ENCODE results near the gene USP20. TPM values are rescaled to one million over a fixed set of nuclear protein-coding genes. Genes with fewer than 3 reads are reported as not detected.

The USP20 gene
- total RNA-seq, 6 experiments from 2014 or later = 24.1 to 35.4 (median 26.2) TPM

DNA sequence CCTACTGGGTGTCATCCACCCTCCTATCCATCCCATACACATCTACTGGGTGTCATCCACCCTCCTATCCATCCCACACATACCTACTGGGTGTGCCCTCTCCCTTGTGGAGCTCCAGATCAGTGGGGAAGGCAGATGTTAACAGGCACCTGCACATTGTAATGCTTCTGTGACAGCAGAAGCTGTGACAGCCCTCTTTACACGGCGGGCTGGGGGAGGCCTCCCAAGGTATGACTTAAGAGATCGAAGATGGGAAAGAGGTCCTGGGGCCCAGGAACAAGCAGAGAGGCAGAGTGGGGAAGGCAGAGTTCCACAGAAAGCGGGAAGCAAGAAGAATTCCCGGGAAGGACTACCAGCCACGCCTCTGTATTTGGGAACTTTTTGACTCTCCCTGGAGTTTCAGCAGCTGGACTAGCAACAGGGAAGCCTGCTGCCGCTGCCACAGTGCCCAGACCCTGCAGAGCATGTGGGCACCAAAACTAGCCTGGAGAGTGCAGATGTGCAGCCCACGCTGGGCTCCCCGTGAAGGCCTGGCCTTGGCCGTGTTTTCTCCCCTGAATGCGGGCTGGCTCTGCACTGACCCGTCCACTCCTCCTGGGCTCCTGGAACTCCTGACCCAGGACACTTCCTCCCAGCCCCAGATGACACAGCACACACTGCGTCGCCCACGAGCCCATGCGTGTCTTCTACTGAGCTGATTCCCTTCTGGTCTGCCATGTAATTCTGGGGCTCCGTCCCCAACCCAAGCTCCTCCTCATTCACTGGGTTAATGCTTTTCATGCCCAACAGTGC is 20.6 kb upstream of the USP20 start:
- H3K27me3 Mint-ChIP-seq (ENCODE audit: insufficient read depth) = peaks cover 7% of the 10 kb centered on the region
- peaks cover 35% of the 10 kb centered on the region; the same call in 1 of the 2 replicates for H3K36me3 Mint-ChIP-seq (ENCODE audit: low read depth)
- TF ChIP-seq, protein P1, sequence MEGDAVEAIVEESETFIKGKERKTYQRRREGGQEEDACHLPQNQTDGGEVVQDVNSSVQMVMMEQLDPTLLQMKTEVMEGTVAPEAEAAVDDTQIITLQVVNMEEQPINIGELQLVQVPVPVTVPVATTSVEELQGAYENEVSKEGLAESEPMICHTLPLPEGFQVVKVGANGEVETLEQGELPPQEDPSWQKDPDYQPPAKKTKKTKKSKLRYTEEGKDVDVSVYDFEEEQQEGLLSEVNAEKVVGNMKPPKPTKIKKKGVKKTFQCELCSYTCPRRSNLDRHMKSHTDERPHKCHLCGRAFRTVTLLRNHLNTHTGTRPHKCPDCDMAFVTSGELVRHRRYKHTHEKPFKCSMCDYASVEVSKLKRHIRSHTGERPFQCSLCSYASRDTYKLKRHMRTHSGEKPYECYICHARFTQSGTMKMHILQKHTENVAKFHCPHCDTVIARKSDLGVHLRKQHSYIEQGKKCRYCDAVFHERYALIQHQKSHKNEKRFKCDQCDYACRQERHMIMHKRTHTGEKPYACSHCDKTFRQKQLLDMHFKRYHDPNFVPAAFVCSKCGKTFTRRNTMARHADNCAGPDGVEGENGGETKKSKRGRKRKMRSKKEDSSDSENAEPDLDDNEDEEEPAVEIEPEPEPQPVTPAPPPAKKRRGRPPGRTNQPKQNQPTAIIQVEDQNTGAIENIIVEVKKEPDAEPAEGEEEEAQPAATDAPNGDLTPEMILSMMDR (IDR thresholded peaks at IDR 0.05) = no peak
- H3K27ac Mint-ChIP-seq = no peak overlapping the region
- H3K9me3 Mint-ChIP-seq = no peaks in the 10 kb centered on the region
- H3K4me3 Mint-ChIP-seq = no peak overlapping the region
- H3K4me1 Mint-ChIP-seq (ENCODE audit: low read depth) = no peaks in the 10 kb centered on the region
- DNase-seq = no peak

DNA sequence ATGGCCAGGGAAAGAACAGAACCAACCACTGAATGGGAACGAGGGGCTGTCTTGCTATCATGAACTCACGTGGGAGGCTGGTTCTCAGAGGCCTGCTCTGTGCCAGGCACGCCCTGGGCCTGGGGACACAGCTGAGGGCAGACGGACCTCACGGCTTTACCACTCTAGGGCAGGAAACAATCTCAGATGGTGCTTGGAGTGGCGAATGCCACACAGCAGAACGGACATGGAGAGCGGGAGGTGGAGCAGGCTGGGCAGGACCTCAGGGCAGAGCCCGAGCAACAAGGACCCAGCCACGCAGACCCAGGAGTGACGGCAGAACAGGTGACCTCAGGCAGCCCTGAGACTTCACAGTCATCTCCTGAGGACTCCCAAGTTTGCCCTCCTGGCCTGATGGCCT is 20.0 kb upstream of the USP20 start:
- TF ChIP-seq, protein P1 (IDR thresholded peaks at IDR 0.05) = no peak
- DNase-seq = no peak
- peaks cover 30% of the 10 kb centered on the region; the same call in 1 of the 2 replicates for H3K36me3 Mint-ChIP-seq (ENCODE audit: low read depth)
- H3K4me3 Mint-ChIP-seq = no peak overlapping the region
- H3K9me3 Mint-ChIP-seq = no peaks in the 10 kb centered on the region
- no peak overlapping the region for H3K27ac Mint-ChIP-seq
- peaks cover 7% of the 10 kb centered on the region for H3K27me3 Mint-ChIP-seq (ENCODE audit: insufficient read depth)
- no peaks in the 10 kb centered on the region for H3K4me1 Mint-ChIP-seq (ENCODE audit: low read depth)

DNA sequence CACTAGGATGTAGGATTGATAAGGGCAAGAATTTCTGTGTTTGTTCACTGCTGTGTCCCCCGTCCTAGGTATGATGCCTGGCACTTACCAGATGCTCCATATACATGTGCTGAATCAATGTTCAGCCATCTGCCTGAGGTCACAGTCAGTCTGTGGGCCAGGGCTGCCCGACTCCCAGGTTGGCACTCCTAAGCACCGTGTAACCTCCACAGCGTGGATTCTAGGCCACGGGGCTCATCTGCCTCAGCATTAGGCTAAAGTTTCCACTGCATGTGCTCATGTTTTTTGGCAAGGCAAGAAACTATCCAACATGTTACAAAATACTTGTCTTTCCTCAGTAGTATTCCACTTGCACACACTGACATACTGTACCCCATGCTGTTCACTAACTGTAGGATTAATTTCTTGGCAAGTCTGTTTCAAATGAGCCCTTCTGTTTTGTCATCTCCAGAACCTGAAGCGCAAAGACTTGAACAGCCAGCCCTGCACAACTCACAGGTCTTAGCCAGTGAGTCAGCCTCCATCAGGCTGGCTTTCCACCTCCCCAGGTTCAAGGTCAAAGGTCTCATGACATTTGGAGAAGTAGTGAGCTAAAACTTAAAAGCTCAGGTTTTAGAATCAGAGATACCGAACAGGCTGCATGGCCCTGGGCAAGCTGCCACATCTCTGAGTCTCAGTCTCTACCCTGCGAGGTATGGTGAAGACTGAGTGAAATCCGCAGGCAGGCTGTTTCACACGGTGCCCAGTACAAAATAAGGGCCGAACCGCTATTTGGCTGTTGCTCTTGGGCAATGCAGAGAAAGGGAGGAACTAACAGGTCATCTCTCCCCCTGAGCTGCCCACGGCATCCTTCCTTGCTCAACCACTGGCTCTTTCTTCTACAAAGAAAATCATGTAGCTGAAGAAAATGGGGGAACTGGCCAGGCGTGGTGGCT is 18.5 kb upstream of the USP20 start:
- peaks cover 7% of the 10 kb centered on the region for H3K27me3 Mint-ChIP-seq (ENCODE audit: insufficient read depth)
- no peak overlapping the region for H3K27ac Mint-ChIP-seq
- TF ChIP-seq, protein P1 (IDR thresholded peaks at IDR 0.05) = no peak
- no peaks in the 10 kb centered on the region for H3K4me1 Mint-ChIP-seq (ENCODE audit: low read depth)
- H3K4me3 Mint-ChIP-seq = no peak overlapping the region
- DNase-seq = no peak
- peaks cover 30% of the 10 kb centered on the region; the same call in 1 of the 2 replicates for H3K36me3 Mint-ChIP-seq (ENCODE audit: low read depth)
- H3K9me3 Mint-ChIP-seq = no peaks in the 10 kb centered on the region

DNA sequence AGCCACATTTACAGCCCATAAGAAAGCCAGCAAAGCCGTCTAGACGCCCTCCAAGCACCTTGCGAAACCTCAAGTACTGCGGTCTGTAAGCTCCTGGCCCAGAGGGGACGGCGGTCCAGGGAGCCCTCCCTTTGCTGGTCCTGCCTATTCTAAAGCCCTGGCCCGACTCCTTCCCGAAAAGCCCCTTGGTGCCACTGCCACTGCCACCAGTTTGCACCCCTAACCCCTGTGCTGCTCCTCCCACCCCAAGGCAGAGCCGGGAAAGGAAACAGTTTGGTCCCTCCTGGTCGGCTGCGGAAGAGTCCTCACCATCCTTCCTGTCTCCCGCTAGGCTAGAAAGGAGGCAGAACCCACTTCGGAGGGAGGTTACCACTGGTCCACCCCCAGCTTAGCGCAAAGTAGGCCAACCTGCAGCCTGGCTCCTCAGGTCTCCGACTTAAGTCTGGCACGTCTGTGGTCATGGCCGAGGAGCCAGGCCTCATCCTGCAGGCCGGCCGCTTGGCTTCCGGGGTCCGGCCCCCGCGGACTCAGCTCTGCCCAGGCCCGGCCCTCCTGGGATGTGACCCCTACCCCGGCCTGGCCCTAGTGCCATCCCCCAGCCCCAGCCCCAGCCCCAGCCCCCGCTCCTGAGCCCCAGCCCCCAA is 12.2 kb upstream of the USP20 start:
- peaks cover 10% of the 10 kb centered on the region for H3K4me1 Mint-ChIP-seq (ENCODE audit: low read depth)
- H3K27me3 Mint-ChIP-seq (ENCODE audit: insufficient read depth) = no peaks in the 10 kb centered on the region; the same call in 1 of the 2 replicates
- TF ChIP-seq, protein P1 (IDR thresholded peaks at IDR 0.05) = no peak
- peaks cover 19% of the 10 kb centered on the region; the same call in 1 of the 2 replicates for H3K36me3 Mint-ChIP-seq (ENCODE audit: low read depth)
- H3K4me3 Mint-ChIP-seq = peak overlapping the region; percentile 92
- no peak for DNase-seq
- H3K9me3 Mint-ChIP-seq = no peaks in the 10 kb centered on the region
- H3K27ac Mint-ChIP-seq = peak overlapping the region; percentile 82

DNA sequence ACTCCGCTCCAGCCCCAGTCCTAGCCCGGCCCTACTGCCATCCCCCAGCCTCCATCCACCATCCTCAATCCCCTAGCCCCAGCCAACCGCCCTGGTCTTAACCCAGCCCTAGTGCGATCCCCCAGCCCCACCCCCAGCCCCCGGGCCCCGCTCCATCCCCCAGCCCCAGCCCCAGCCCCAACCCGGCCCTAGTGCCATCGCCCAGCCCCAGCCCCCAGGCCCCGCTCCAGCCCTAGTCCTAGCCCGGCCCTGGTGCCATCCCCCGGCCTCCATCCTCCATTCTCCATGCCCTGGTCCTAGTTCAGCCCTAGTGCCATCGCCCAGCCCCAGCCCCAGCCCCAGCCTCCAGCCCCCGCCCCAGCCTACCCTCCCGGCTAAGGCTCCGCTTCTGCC is 11.7 kb upstream of the USP20 start:
- no peaks in the 10 kb centered on the region for H3K9me3 Mint-ChIP-seq
- peaks cover 10% of the 10 kb centered on the region for H3K4me1 Mint-ChIP-seq (ENCODE audit: low read depth)
- no peaks in the 10 kb centered on the region; the same call in 1 of the 2 replicates for H3K27me3 Mint-ChIP-seq (ENCODE audit: insufficient read depth)
- peaks cover 16% of the 10 kb centered on the region; the same call in 1 of the 2 replicates for H3K36me3 Mint-ChIP-seq (ENCODE audit: low read depth)
- peak overlapping the region; percentile 82 for H3K27ac Mint-ChIP-seq
- DNase-seq = no peak
- H3K4me3 Mint-ChIP-seq = peak overlapping the region; percentile 92
- TF ChIP-seq, protein P1 (IDR thresholded peaks at IDR 0.05) = no peak

All from HFFc6 (cell line).